Erythroblast (primary cell): ENCODE data around the gene SOBP.

Source experiments
- GATA1 ChIP-seq: IDR thresholded peaks from 2 replicates; pipeline ENCODE4 v1.6.1; 2011; ENCODE audit warnings: low read depth, mild to moderate bottlenecking, control low read depth, low read length, moderate library complexity
- POLR2A ChIP-seq: IDR thresholded peaks from 2 replicates; pipeline ENCODE4 v1.6.1; 2011; ENCODE audit warnings: mild to moderate bottlenecking, low read length

DNA sequence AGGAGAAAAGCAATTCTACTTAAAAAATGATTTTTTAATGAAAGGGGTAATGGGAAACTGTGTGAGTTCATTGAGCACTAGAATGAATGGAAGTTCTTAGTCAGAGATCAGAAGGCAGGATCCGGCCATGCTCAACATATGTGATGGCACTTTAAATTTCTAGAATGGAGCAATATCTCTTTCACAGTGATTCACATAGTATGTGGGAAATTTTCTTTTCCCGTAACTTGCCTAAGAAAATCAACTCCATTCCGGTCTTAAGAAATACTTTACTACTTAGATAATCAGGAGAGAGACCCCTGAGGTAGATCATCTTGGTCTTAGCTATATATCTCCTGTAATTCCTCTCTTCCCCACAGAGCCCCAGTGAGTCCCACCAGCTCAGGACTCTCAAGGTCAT is 202.4 kb downstream of the SOBP start:
- TF ChIP-seq POLR2A (no peak), GATA1 (no peak)
